Glomerular visceral epithelial cell (primary cell): ENCODE data around the gene WDR64.

ENCODE experiments used
- DNase-seq: peaks from one replicate; pipeline ENCODE4 v3.0.0-alpha.2; 2016; ENCODE audit errors: extremely low spot score

Gene WDR64

GRCh38 chr1:241736387-241736786 is 84.3 kb downstream of the WDR64 start:
- DNase-seq: no peak

- no peak for DNase-seq
Measured at GRCh38 chr1:241738284-241739078, 86.4 kb downstream of the WDR64 start.

- DNase-seq: no peak
Measured at GRCh38 chr1:241742084-241742483, 90.0 kb downstream of the WDR64 start.

- no peak for DNase-seq
Measured at GRCh38 chr1:241744591-241744990, 92.5 kb downstream of the WDR64 start.

- DNase-seq: no peak
Measured at GRCh38 chr1:241747992-241748391, 95.9 kb downstream of the WDR64 start.

- no peak for DNase-seq
Measured at GRCh38 chr1:241749041-241749944, 97.2 kb downstream of the WDR64 start.

- no peak for DNase-seq
Measured at GRCh38 chr1:241749945-241750695, 98.0 kb downstream of the WDR64 start.

GRCh38 chr1:241751524-241751923 is 99.4 kb downstream of the WDR64 start:
- no peak for DNase-seq

- DNase-seq: no peak
Measured at GRCh38 chr1:241762713-241763339, 110.7 kb downstream of the WDR64 start.

GRCh38 chr1:241765390-241765789 is 113.3 kb downstream of the WDR64 start:
- no peak for DNase-seq

- no peak for DNase-seq
Measured at GRCh38 chr1:241767737-241768136, 115.7 kb downstream of the WDR64 start.

GRCh38 chr1:241770115-241770514 is 118.0 kb downstream of the WDR64 start:
- no peak for DNase-seq

- no peak for DNase-seq
Measured at GRCh38 chr1:241771117-241771516, 119.0 kb downstream of the WDR64 start.

GRCh38 chr1:241772932-241773500 is 120.9 kb downstream of the WDR64 start:
- DNase-seq: no peak

- no peak for DNase-seq
Measured at GRCh38 chr1:241773991-241774390, 121.9 kb downstream of the WDR64 start.

- DNase-seq: no peak
Measured at GRCh38 chr1:241775021-241775420, 122.9 kb downstream of the WDR64 start.

GRCh38 chr1:241776911-241777310 is 124.8 kb downstream of the WDR64 start:
- DNase-seq: no peak

- DNase-seq: no peak
Measured at GRCh38 chr1:241778117-241778516, 126.0 kb downstream of the WDR64 start.

GRCh38 chr1:241779897-241780296 is 127.8 kb downstream of the WDR64 start:
- DNase-seq: no peak

GRCh38 chr1:241782396-241782795 is 130.3 kb downstream of the WDR64 start:
- DNase-seq: no peak

- DNase-seq: no peak
Measured at GRCh38 chr1:241787691-241788090, 135.6 kb downstream of the WDR64 start.
